HG02943 (cell line): ENCODE results near the gene RNF151.
"Not testable (repeated sequence)": the region's sequence is repeated elsewhere in the genome, so short reads cannot be mapped to it uniquely, and the experiment has no call there.

ENCODE experiments used
- ATAC-seq: cut with Tn5 transposase; IDR thresholded peaks from one replicate; pipeline ENCODE4 v1.9.1; 2021; ENCODE audit warnings: mild to moderate bottlenecking, low read depth, moderate library complexity; ENCODE audit not compliant: unreplicated experiment

RNF151 gene

GRCh38 chr16:1938316-1938715 is 28.3 kb upstream of the RNF151 start:
- no peak for ATAC-seq

- no peak for ATAC-seq
Measured at GRCh38 chr16:1938910-1939309, 27.7 kb upstream of the RNF151 start.

GRCh38 chr16:1939833-1940232 is 26.8 kb upstream of the RNF151 start:
- not testable (repeated sequence) for ATAC-seq

GRCh38 chr16:1940273-1941161 is 26.1 kb upstream of the RNF151 start:
- ATAC-seq: no peak

- no peak for ATAC-seq
Measured at GRCh38 chr16:1941162-1942046, 25.3 kb upstream of the RNF151 start.

- ATAC-seq: no peak
Measured at GRCh38 chr16:1942047-1942809, 24.4 kb upstream of the RNF151 start.

GRCh38 chr16:1942810-1943726 is 23.6 kb upstream of the RNF151 start, which contains the start of gene MSRB1:
TSS of gene MSRB1 (minus strand) at chr16:1943199. CDS start at chr16:1943156, 43 bp downstream.
- ATAC-seq: peak; percentile 85

GRCh38 chr16:1944612-1945199 is 21.9 kb upstream of the RNF151 start:
- no peak for ATAC-seq

- no peak for ATAC-seq
Measured at GRCh38 chr16:1945559-1946391, 20.9 kb upstream of the RNF151 start.

GRCh38 chr16:1946495-1947368 is 19.9 kb upstream of the RNF151 start:
- ATAC-seq: no peak

GRCh38 chr16:1947369-1947670 is 19.3 kb upstream of the RNF151 start:
- no peak for ATAC-seq

GRCh38 chr16:1949507-1949906 is 17.1 kb upstream of the RNF151 start:
- ATAC-seq: no peak

GRCh38 chr16:1950047-1950446 is 16.6 kb upstream of the RNF151 start:
- no peak for ATAC-seq

- no peak for ATAC-seq
Measured at GRCh38 chr16:1950559-1950958, 16.1 kb upstream of the RNF151 start.

- no peak for ATAC-seq
Measured at GRCh38 chr16:1953734-1954133, 12.9 kb upstream of the RNF151 start.

- ATAC-seq: not testable (repeated sequence)
Measured at GRCh38 chr16:1957434-1958142, 9.1 kb upstream of the RNF151 start.

- ATAC-seq: not testable (repeated sequence)
Measured at GRCh38 chr16:1958143-1958491, 8.5 kb upstream of the RNF151 start.
